HepG2 (cell line): Measurements from ENCODE around the gene HINT1. TPM values are rescaled to one million over a fixed set of nuclear protein-coding genes. Genes with fewer than 3 reads are reported as not detected.

Experiments used
- ATAC-seq: fragments of 200-7000 bp; cut with Tn5 transposase; 3 replicates; pipeline ENCODE4 v1.9.1; 2020; ENCODE audit warnings: mild to moderate bottlenecking, moderate library complexity
- BruUV-seq: library from RNA; stranded (reverse); fragments of 400-500 nt; replicated peaks from 2 replicates; lab custom pipeline; 2021; lab: Mats Ljungman, UMichigan
- CTCF ChIA-PET: fragments of 300-600 bp; formaldehyde crosslinking; extraction: SDS; loops from one replicate; lab custom pipeline; 2021; ENCODE audit warnings: low total read pairs, inconsistent platforms, low intra/inter-chr PET ratio; lab: Yijun Ruan, JAX
- POLR2A ChIA-PET: fragments of 350-600 bp; sonication (Branson Sonifier 250); formaldehyde crosslinking; loops from one replicate; lab custom pipeline; 2020; ENCODE audit warnings: antibody characterized with exemption, inconsistent platforms; lab: Yijun Ruan, JAX
- DNase-seq: peaks from one replicate; pipeline ENCODE4 v3.0.0-alpha.2; 2015; ENCODE audit warnings: low spot score
- FAIRE-seq: peaks from 3 replicates; lab custom pipeline; 2011; peaks lifted over from hg19 to GRCh38; lab: Jason Lieb, UNC
- H2AFZ ChIP-seq: one replicate; pipeline ENCODE4 v1.6.1; 2011; ENCODE audit warnings: low read length, inconsistent platforms
- H3K27ac ChIP-seq: fragments of 300-600 bp; 3 replicates; pipeline ENCODE4 v1.8.0; 2011; ENCODE audit warnings: mixed run types, mild to moderate bottlenecking, mixed read lengths, low read length, inconsistent platforms; ENCODE audit not compliant: insufficient read depth; ENCODE audit errors: extremely low read length
- H3K27me3 ChIP-seq, 2 experiments: fragments of 200-600 bp in 1 of 2; 2 replicates in 1 of 2; 3 replicates in 1 of 2; pipeline versions ENCODE4 v1.6.0 to v1.8.0; 2011; ENCODE audit warnings: low read length in 2 of 2, mild to moderate bottlenecking in 2 of 2, moderate library complexity in 2 of 2, inconsistent platforms in 1 of 2; ENCODE audit not compliant: insufficient read depth in 2 of 2, control insufficient read depth in 1 of 2
- H3K36me3 ChIP-seq, 2 experiments: fragments of 200-600 bp in 1 of 2; replicated peaks in 1 of 2; 2 replicates in 1 of 2; 3 replicates in 1 of 2; pipeline versions ENCODE4 v1.5.1 to v1.8.0; 2011; ENCODE audit warnings: low read length in 2 of 2, inconsistent platforms in 1 of 2; ENCODE audit not compliant: insufficient read depth in 2 of 2, control insufficient read depth in 1 of 2
- H3K4me1 ChIP-seq: 2 replicates; pipeline ENCODE4 v1.5.1; 2012; ENCODE audit warnings: low read length, inconsistent platforms; ENCODE audit not compliant: insufficient read depth
- H3K4me2 ChIP-seq: 2 replicates; pipeline ENCODE4 v1.6.0; 2011; ENCODE audit warnings: low read depth, low read length, inconsistent platforms
- H3K4me3 ChIP-seq, 3 experiments: fragments of 200-600 bp in 1 of 3; sonication (generic), shearing (Covaris generic) in 1 of 3; replicated peaks in 1 of 3; 2 replicates each; pipeline ENCODE4 v1.5.1; 2011 to 2016; ENCODE audit warnings: low read length in 3 of 3, inconsistent platforms in 2 of 3, low read depth in 2 of 3, mild to moderate bottlenecking in 2 of 3, control low read depth in 1 of 3, mixed read lengths in 1 of 3; ENCODE audit not compliant: insufficient read depth in 1 of 3
- H3K79me2 ChIP-seq: one replicate; pipeline ENCODE4 v1.6.1; 2011; ENCODE audit warnings: low read length, inconsistent platforms; ENCODE audit not compliant: insufficient read depth
- H3K9ac ChIP-seq: 2 replicates; pipeline ENCODE4 v1.6.0; 2011; ENCODE audit warnings: mild to moderate bottlenecking, low read depth, low read length, inconsistent platforms; ENCODE audit not compliant: insufficient read depth
- H3K9me3 ChIP-seq: 2 replicates; pipeline ENCODE4 v1.5.1; 2012; ENCODE audit warnings: mild to moderate bottlenecking, low read length
- H4K20me1 ChIP-seq: 2 replicates; pipeline ENCODE4 v1.6.0; 2011; ENCODE audit warnings: inconsistent platforms, mild to moderate bottlenecking, low read length, moderate library complexity; ENCODE audit not compliant: insufficient read depth
- CBX1 ChIP-seq: IDR thresholded peaks from one replicate; pipeline ENCODE4 v1.6.1; 2016; ENCODE audit warnings: antibody characterized with exemption, low read depth
- CREB3 ChIP-seq: sonication (generic); formaldehyde crosslinking; IDR thresholded peaks from 2 replicates; pipeline ENCODE4 v1.5.0; 2020; ENCODE audit warnings: missing genetic modification reagents
- FOSL1 ChIP-seq: sonication (generic); formaldehyde crosslinking; IDR thresholded peaks from 2 replicates; pipeline ENCODE4 v1.9.0; 2021; ENCODE audit warnings: missing genetic modification reagents, borderline replicate concordance
- MBNL3 ChIP-seq: fragments of 250-450 bp; sonication (Bioruptor Pico); conservative IDR thresholded peaks from 2 replicates; pipeline ENCODE4 v1.8.0; 2022; ENCODE audit warnings: mild to moderate bottlenecking, inconsistent platforms
- NR1H2 ChIP-seq: sonication (generic); formaldehyde crosslinking; IDR thresholded peaks from 2 replicates; pipeline ENCODE4 v1.8.1; 2022; ENCODE audit warnings: low read depth, missing genetic modification reagents, borderline replicate concordance
- SRF ChIP-seq: IDR thresholded peaks from 2 replicates; pipeline ENCODE4 v1.6.1; 2011; ENCODE audit warnings: mild to moderate bottlenecking, low read depth, low read length, moderate library complexity
- ZFP36L1 ChIP-seq: sonication (generic); formaldehyde crosslinking; IDR thresholded peaks from 2 replicates; pipeline ENCODE4 v1.8.0; 2022; ENCODE audit warnings: mild to moderate bottlenecking, missing genetic modification reagents, moderate library complexity
- ZNF276 ChIP-seq: sonication (generic); formaldehyde crosslinking; IDR thresholded peaks from 2 replicates; pipeline ENCODE4 v1.4.0; 2020; ENCODE audit warnings: mild to moderate bottlenecking, low read depth, missing genetic modification reagents
- ZNF770 ChIP-seq: sonication (generic); formaldehyde crosslinking; IDR thresholded peaks from 2 replicates; pipeline ENCODE4 v1.5.0; 2020; ENCODE audit warnings: mild to moderate bottlenecking, missing genetic modification reagents
- WGBS: methylation state at CpG from one replicate; pipeline ENCODE4 v1.1.6; 2017; ENCODE audit warnings: low lambda C conversion rate; 5-methylcytosine and 5-hydroxymethylcytosine counted together
- in situ Hi-C: cut with HindIII; loops from 2 replicates; pipeline ENCODE4 v1.10.0; 2017; ENCODE audit warnings: low pct_unique_long_range_greater_than_20kb; ENCODE audit not compliant: extremely low pct_ligation_motif_present
- intact Hi-C: fragments of 100-400 bp; cut with micrococcal nuclease; formaldehyde crosslinking; loops from one replicate; pipeline ENCODE4 v1.10.0; 2022; ENCODE audit not compliant: unreplicated experiment
- polyA plus RNA-seq, 8 experiments: library from polyadenylated mRNA; depleted of rRNA in 3 of 8; stranded (reverse) in 7 of 8; unstranded in 1 of 8; fragments of >200 nt; fragmentation: Illumina TruSeq in 4 of 8; extraction: Trizol in 4 of 8; gene quantifications; 2 replicates each; pipeline versions ENCODE4 v1.2.1 to v1.2.3, GENCODE V29; 2011 to 2016; ENCODE audit warnings: low read depth in 4 of 8, missing spikeins in 1 of 8, mixed read lengths in 1 of 8; ENCODE audit not compliant: insufficient read depth in 1 of 8
- total RNA-seq, 5 experiments: library from RNA; depleted of rRNA; stranded (reverse); fragments of >200 nt; fragmentation: Illumina TruSeq; extraction: Trizol; gene quantifications; 2 replicates each; pipeline ENCODE4 v1.2.3, GENCODE V29; 2016; ENCODE audit warnings: low read depth in 1 of 5

HINT1 gene
- total and polyA plus RNA-seq, 2 of the 13 experiments (the other 11 are each of a cell fraction or from before 2014, with no cell fraction given), result 428 to 997 TPM

- no peak for DNase-seq
- BruUV-seq, result no TSS peak
- no peak overlapping the region for H3K27ac ChIP-seq
- H3K9me3 ChIP-seq, result no peaks in the 10 kb centered on the region
- H3K9ac ChIP-seq, result no peak overlapping the region
- TF ChIP-seq NR1H2 (CRISPR knock-in tag) (no peak), SRF (no peak), ZNF770 (CRISPR knock-in tag) (no peak), FOSL1 (no peak), MBNL3 (no peak), ZFP36L1 (CRISPR knock-in tag) (no peak), CBX1 (no peak), ZNF276 (CRISPR knock-in tag) (no peak), CREB3 (CRISPR knock-in tag) (no peak)
- TF ChIP-seq, all 625 proteins: peak for 0
- ATAC-seq (no peak), FAIRE-seq (no peak)
- intact Hi-C loops (no loop called here), in situ Hi-C loops (no loop called here)
- Histone ChIP-seq H3K27me3 (no peaks in the 10 kb centered on the region), H2AFZ (no peak overlapping the region), H3K79me2 (no peaks in the 10 kb centered on the region), H3K36me3 (no peaks in the 10 kb centered on the region), H3K4me3 (no peak overlapping the region), H4K20me1 (no peaks in the 10 kb centered on the region), H3K4me1 (no peaks in the 10 kb centered on the region), H3K4me2 (no peak overlapping the region)
- ChIA-PET POLR2A (no interaction called here), CTCF (no interaction called here)
- 4% methylated on average over 3 of the region's 3 CpGs for WGBS
Observed at GRCh38 chr5:131142970-131143617, 22.0 kb downstream of the HINT1 start.
